Hypothalamus (tissue), 51 donors: ENCODE measurements around the gene PRRT4.
A peak's percentile ranks its signal among the peaks of the same experiment; 100 is the strongest.

Source experiments
- DNase-seq, 51 donors: peaks; one replicate each; lab custom pipeline; 2025; lab: John Stamatoyannopoulos, UW

Gene PRRT4

GRCh38 chr7:128379900-128380479 is 18.5 kb upstream of the PRRT4 start:
- DNase-seq, result no peak

GRCh38 chr7:128378637-128379036 is 17.1 kb upstream of the PRRT4 start:
- no peak for DNase-seq

GRCh38 chr7:128376077-128376476 is 14.6 kb upstream of the PRRT4 start:
- DNase-seq, result no peak

- DNase-seq, result no peak
These were observed 12.6 kb upstream of the PRRT4 start for GRCh38 chr7:128374041-128374440.

GRCh38 chr7:128373606-128374005 is 12.1 kb upstream of the PRRT4 start:
- no peak for DNase-seq

- no peak for DNase-seq
These were observed 9.0 kb upstream of the PRRT4 start for GRCh38 chr7:128370491-128370890.

- DNase-seq, result no peak
These were observed 5.5 kb upstream of the PRRT4 start for GRCh38 chr7:128366986-128367385.

- no peak for DNase-seq
These were observed 4.8 kb upstream of the PRRT4 start for GRCh38 chr7:128366300-128366699.

- no peak for DNase-seq
These were observed 3.9 kb upstream of the PRRT4 start for GRCh38 chr7:128365432-128365831.

- no peak for DNase-seq
These were observed 2.8 kb upstream of the PRRT4 start for GRCh38 chr7:128364166-128364870.

GRCh38 chr7:128363261-128363721 is 1.8 kb upstream of the PRRT4 start:
- DNase-seq, result no peak

GRCh38 chr7:128362670-128363069 is 1.2 kb upstream of the PRRT4 start:
- DNase-seq, result no peak

- no peak for DNase-seq
These were observed 1.2 kb downstream of the PRRT4 start for GRCh38 chr7:128360359-128360678.

- no peak for DNase-seq
These were observed 1.6 kb downstream of the PRRT4 start for GRCh38 chr7:128359939-128360338.

GRCh38 chr7:128359336-128359735 is 2.2 kb downstream of the PRRT4 start:
- no peak for DNase-seq

GRCh38 chr7:128358233-128358632 is 3.3 kb downstream of the PRRT4 start:
- no peak for DNase-seq

- no peak for DNase-seq
These were observed 4.3 kb downstream of the PRRT4 start for GRCh38 chr7:128357217-128357613.

GRCh38 chr7:128356546-128357216 is 4.8 kb downstream of the PRRT4 start:
- no peak for DNase-seq

GRCh38 chr7:128353610-128354009 is 7.9 kb downstream of the PRRT4 start:
- no peak for DNase-seq

- no peak for DNase-seq
These were observed 8.3 kb downstream of the PRRT4 start for GRCh38 chr7:128353189-128353588.

GRCh38 chr7:128352636-128353035 is 8.9 kb downstream of the PRRT4 start:
- no peak for DNase-seq

- peak in 17 of 51 donors; percentile 7 to 57 (median 37) for DNase-seq
These were observed 9.3 kb downstream of the PRRT4 start for GRCh38 chr7:128352153-128352537.
